Neural crest cell (in vitro differentiated cells): ENCODE data around the gene FARSB. TPM values are rescaled to one million over a fixed set of nuclear protein-coding genes. Genes with fewer than 3 reads are reported as not detected.

ENCODE experiments used
- DNase-seq: peaks from one replicate; pipeline ENCODE4 v3.0.0; 2021; ENCODE audit warnings: low read depth, mixed read lengths, low spot score
- H3K27ac Mint-ChIP-seq: one replicate; pipeline ENCODE4 v1.8.0; 2021; ENCODE audit warnings: mild to moderate bottlenecking, mixed read lengths; ENCODE audit not compliant: unreplicated experiment
- H3K27me3 Mint-ChIP-seq: 2 replicates; pipeline ENCODE4 v1.8.0; 2021; ENCODE audit warnings: low read depth, mild to moderate bottlenecking, mixed read lengths
- H3K36me3 Mint-ChIP-seq: 2 replicates; pipeline ENCODE4 v1.8.0; 2021; ENCODE audit warnings: low read depth, mild to moderate bottlenecking, mixed read lengths
- H3K4me1 Mint-ChIP-seq: 2 replicates; pipeline ENCODE4 v1.8.0; 2021; ENCODE audit warnings: mixed read lengths
- H3K4me3 Mint-ChIP-seq: one replicate; pipeline ENCODE4 v1.8.0; 2021; ENCODE audit warnings: mild to moderate bottlenecking, mixed read lengths
- H3K9me3 Mint-ChIP-seq: 2 replicates; pipeline ENCODE4 v1.8.0; 2021; ENCODE audit warnings: mixed read lengths
- CTCF ChIP-seq: fragments of 200-600 bp; sonication (generic); conservative IDR thresholded peaks from 2 replicates; pipeline ENCODE4 v1.5.0; 2021; ENCODE audit warnings: antibody characterized with exemption, mild to moderate bottlenecking
- total RNA-seq: library from RNA; stranded (reverse); gene quantifications from 2 replicates; pipeline ENCODE4 v1.2.1, GENCODE V29; 2021

FARSB gene
- total RNA-seq, 1 donor from 2014 or later, result 38.7 TPM

GRCh38 chr2:222663479-222663878, 7.6 kb upstream of the FARSB start:
- H3K27ac Mint-ChIP-seq, result no peak overlapping the region
- peaks cover 10% of the 10 kb centered on the region for H3K4me1 Mint-ChIP-seq
- H3K4me3 Mint-ChIP-seq, result no peak overlapping the region
- no peaks in the 10 kb centered on the region for H3K9me3 Mint-ChIP-seq
- DNase-seq, result no peak
- TF ChIP-seq CTCF, result no peak
- H3K27me3 Mint-ChIP-seq, result no peaks in the 10 kb centered on the region
- no peaks in the 10 kb centered on the region for H3K36me3 Mint-ChIP-seq

GRCh38 chr2:222656526-222657446, 894 bp upstream of the FARSB start:
- Mint-ChIP-seq H3K36me3 (no peaks in the 10 kb centered on the region), H3K27me3 (no peaks in the 10 kb centered on the region), H3K4me1 (peaks cover 27% of the 10 kb centered on the region), H3K27ac (peak overlapping the region; percentile 100), H3K4me3 (peak overlapping the region; percentile 99), H3K9me3 (no peaks in the 10 kb centered on the region)
- TF ChIP-seq CTCF, result no peak
- DNase-seq, result no peak

GRCh38 chr2:222653280-222653679, 2.6 kb downstream of the FARSB start:
- no peaks in the 10 kb centered on the region for H3K9me3 Mint-ChIP-seq
- no peak for TF ChIP-seq CTCF
- H3K36me3 Mint-ChIP-seq, result no peaks in the 10 kb centered on the region
- peak overlapping the region; percentile 99 for H3K4me3 Mint-ChIP-seq
- H3K4me1 Mint-ChIP-seq, result peaks cover 27% of the 10 kb centered on the region
- no peaks in the 10 kb centered on the region for H3K27me3 Mint-ChIP-seq
- no peak for DNase-seq
- peak overlapping the region; percentile 15 for H3K27ac Mint-ChIP-seq

- no peaks in the 10 kb centered on the region for H3K27me3 Mint-ChIP-seq
- peak overlapping the region; percentile 15 for H3K27ac Mint-ChIP-seq
- no peak for DNase-seq
- H3K36me3 Mint-ChIP-seq, result no peaks in the 10 kb centered on the region
- H3K9me3 Mint-ChIP-seq, result no peaks in the 10 kb centered on the region
- no peak for TF ChIP-seq CTCF
- peak overlapping the region; percentile 99 for H3K4me3 Mint-ChIP-seq
- H3K4me1 Mint-ChIP-seq, result peaks cover 27% of the 10 kb centered on the region
Observed at GRCh38 chr2:222652491-222653255, 3.2 kb downstream of the FARSB start.

GRCh38 chr2:222651718-222652418, 4.0 kb downstream of the FARSB start:
- H3K9me3 Mint-ChIP-seq, result no peaks in the 10 kb centered on the region
- H3K27me3 Mint-ChIP-seq, result no peaks in the 10 kb centered on the region

More at GRCh38 chr2:222651718-222652418, 4.0 kb downstream of the FARSB start:
- H3K36me3 Mint-ChIP-seq, result no peaks in the 10 kb centered on the region
- no peak for TF ChIP-seq CTCF
- H3K4me1 Mint-ChIP-seq, result peaks cover 24% of the 10 kb centered on the region
- no peak for DNase-seq
- peak overlapping the region; percentile 32 for H3K4me3 Mint-ChIP-seq
- H3K27ac Mint-ChIP-seq, result no peak overlapping the region
